ENCODE data around the gene BMI1.

DNA sequence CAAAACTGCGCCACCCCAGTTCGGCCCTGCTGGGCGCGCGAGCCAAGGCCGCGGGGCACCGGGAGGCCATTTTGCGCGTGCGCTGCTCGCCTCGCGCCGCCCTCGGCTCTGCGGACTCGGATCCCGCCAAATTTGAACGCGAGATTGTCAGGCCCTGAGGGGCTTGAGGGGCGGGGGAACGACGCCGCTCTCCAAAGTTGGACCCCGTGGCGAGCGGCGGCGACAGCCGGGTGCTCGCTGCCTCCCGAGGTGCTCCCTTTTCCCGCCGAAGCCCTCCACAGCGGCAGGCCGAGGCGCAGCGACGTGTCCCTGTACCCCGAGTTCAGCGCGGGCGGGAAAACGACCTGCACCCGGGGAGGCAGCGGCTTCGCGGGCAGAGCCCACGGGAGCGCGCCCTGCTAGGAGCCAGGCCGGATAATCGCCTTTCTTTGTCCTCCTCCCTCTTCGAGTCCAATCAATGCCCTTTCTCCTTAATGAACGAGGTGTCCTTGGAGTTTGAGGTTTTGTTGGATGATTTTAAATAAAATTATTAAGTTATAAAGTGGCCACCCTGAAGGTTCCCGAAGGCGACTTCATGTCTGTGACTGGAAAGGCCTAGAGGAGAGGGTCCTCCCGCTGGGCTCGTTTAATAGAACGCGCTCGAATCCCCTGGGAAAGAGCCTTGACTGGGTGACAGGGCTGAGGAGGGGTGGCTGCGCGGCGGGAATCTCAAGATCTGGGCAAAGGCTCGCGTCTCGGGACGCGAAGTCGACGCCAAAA is 13.7 kb downstream of the BMI1 start:
- TF ChIP-seq CTCF (IDR thresholded peaks at IDR 0.05; ENCODE audit: low read depth, low read length, poor library complexity, severe bottlenecking) (no peak), EZH2phosphoT487 (IDR thresholded peaks at IDR 0.05; ENCODE audit: borderline replicate concordance, low read length) (no peak)
